Right renal cortex interstitium (tissue), 3 donors: ENCODE measurements around the gene NR5A2. TPM values are rescaled to one million over a fixed set of nuclear protein-coding genes. Genes with fewer than 3 reads are reported as not detected.
"Not testable (repeated sequence)": the region's sequence is repeated elsewhere in the genome, so short reads cannot be mapped to it uniquely, and the experiment has no call there.

ENCODE experiments used
- DNase-seq, 3 donors: peaks; one replicate each; pipeline ENCODE4 v3.0.0-alpha.2; 2013; ENCODE audit warnings: low read depth in 3 of 3, low spot score in 2 of 3
- polyA plus RNA-seq, 3 donors: library from polyadenylated mRNA; unstranded; fragments of 120-200 nt; gene quantifications; one replicate each; pipeline ENCODE4 v1.2.1, GENCODE V29; 2013; ENCODE audit not compliant: insufficient read length in 3 of 3

NR5A2 gene
- polyA plus RNA-seq, 3 donors: 2.2 to 2.5 (median 2.4) TPM

DNA sequence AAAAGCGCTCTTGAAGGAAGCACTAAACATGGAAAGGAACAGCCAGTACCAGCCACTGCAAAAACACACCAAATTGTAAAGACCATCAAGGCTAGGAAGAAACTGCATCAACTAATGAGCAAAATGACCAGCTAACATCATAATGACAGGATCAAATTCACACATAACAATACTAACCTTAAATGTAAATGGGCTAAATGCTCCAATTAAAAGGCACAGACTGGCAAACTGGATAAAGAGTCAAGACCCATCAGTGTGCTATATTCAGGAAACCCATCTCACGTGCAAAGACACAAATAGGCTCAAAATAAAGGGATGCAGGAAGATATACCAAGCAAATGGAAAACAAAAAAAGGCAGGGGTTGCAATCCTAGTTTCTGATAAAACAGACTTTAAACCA, 159.8 kb downstream of the NR5A2 start:
- DNase-seq: not testable (repeated sequence)

DNA sequence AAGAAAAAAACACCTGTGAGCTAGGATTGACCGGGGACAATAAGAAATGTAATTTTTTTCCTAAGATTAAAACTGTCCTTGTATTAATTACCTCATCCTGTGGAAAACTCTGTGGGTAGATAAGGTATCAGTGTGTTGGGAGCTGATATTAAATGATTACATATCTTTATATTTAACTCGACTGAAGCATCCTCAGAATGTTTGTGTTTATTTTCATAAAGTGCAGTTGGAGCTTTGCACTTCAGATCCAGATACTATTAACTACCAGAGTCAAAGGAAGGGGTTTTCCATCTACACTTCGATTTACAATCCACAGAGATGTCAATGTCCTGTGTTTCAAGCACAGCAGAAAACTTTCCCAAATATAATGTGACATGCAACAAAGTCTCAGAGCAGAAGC, 164.5 kb downstream of the NR5A2 start:
- DNase-seq: no peak

DNA sequence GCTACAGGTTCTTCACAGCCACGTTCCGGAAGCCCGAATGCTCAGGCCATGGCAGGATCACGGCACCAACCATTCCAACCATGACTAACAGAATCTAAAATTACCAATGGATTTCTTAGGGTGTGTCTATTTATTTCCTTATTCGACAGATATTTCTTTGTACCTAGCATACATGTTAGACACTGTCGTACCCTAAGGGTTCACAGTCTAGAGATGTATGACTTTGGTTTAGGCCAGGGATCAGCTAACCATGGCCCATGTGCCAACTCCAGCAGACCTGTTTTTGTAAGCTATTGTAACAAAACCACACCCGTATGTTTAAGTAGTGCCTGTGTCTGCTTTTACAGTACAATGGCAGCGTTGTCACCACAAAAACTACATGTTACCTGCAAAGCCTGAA, 167.0 kb downstream of the NR5A2 start:
- DNase-seq: no peak

DNA sequence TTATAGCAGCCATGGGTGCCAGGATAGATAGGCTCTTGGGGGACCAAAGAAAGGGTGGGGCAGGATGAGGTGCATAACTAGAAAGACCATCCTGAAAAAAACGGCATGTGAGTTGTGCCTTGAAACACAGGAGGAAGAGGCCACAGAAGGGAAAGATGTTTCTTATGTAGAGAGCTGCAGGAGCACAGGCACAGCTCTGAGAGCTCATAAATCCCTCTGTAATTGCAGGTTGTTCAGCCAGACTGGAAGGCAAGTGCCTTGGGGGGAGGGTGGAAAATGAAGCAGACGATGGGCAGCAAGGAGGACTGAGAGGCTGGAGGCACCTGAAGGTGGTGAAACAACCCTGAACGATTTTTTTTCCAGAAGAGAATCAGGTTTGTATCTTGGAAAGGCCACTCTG, 170.7 kb downstream of the NR5A2 start:
- no peak for DNase-seq

DNA sequence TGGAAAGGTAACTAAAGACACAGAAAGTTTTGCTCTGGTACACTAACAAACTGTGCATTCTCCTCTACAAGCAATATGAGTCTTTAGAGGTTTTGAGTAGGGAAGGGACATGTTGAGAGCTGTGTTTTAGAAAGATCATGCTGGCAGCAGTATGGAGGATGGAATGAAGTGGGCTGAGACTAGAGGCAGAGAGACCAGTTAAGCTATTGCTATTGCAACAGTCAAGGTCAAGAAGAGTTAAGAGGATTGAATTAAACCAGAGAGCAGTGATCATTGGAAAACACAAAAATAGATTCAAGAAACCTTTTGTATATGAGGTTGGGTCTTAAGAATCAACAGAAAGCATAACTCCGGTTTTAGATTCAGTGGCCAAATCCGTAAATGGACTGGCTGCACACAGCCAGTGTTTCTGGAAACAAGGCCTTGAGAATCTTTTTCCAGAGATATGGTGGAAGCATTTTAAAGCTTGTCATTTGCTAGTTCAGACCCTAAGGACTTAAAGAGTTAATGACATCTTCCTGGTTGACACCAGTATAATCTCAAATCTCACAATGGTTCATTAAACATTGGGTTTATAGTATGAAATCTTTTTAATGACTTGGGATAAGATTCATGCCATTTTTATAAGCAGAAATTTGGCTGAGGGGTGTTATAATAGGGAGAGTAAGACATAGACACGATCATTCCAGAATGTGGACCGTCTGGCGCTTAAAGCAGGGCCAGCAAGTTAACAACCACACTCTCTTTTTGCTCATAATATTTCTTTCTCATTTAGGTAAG, 177.9 kb downstream of the NR5A2 start:
- DNase-seq: no peak

DNA sequence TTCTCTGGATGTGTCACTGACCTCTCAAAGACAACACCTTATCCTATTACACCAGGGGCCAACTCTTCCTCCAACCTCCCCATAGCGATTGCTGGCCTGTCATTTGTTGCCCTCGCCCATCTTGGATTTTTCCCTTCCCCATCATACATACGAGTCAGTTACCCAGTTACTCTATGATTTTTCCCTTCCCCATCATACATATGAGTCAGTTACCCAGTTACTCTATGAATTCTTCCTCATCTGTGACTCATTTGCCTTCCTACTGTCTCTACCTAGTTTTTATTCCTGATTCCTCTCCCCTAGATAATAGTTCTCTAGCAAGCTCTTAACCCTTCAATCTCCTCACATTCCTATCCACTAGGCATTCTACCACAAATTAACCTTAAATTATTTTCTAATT, 178.8 kb downstream of the NR5A2 start:
- DNase-seq: no peak

DNA sequence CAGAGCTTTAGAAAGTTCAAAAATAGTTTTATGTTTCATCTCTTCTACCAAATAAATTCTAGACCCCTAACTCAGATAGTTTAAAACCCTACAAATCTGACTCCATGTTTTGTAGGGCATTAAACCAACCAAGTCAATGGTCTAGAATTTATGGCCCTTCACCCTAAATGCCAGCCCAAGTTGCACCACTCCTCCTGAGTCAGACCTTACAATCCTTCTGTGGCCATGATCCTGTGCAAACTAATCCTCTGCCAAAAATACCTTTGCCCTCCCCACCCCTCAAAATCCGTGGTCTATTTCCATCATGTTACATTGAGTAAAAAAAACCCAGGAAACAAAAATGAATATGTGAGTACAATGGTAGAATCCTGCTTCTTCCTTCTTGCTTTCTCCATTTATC, 179.3 kb downstream of the NR5A2 start:
- no peak for DNase-seq

DNA sequence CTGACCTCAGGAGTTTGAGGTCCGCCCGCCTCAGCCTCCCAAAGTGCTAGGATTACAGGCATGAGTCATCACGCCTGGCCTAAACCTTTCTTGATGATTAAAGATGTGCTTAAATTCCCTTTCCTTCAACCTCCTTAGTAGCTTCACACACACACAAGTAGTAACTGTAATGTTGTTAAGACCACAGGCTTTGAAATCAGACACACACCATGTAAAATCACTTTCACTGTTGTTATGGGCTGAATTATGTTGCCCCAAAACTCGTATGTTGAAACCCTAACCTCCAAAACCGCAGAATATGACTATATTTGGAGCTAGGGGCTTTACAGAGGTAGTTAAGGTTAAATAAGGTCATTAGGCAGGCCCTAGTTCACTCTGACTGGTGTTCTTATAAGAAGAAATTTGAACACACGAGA, 180.2 kb downstream of the NR5A2 start:
- DNase-seq: no peak

DNA sequence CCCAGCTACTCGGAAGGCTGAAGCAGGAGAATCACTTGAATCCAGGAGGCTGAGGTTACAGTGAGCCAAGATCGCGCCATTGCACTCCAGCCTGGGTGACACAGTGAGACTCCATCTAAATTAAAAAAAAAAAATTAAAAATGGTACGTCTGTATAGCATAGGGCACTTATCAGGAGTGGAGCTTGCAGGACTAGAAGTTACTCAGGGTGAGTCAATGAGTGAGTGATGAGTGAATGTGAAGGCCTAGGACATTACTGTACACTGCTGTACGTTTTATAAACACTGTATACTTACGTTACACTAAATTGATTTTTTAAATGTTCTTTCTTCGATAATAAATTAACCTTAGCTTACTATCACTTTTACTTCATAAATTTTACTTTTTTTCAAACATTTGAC, 183.6 kb downstream of the NR5A2 start:
- DNase-seq: no peak

DNA sequence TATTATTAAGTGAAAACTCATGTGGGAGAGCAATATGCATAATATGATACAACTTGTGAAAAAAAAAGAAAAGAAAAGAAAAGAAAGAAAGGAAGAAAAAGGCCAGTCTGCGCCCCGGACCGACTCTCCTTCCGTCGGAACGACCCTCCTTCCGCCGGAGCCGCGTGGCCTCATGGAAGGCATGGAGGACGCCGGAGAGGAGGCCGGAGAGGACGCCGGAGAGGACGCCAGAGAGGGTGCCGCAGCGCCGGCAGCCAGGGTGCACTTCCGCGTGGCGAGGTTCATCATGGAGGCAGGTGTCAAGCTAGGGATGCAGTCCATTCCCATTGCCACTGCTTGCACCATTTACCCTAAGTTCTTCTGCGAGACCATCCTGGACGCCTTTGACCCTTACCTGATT, 185.9 kb downstream of the NR5A2 start:
- no peak for DNase-seq

DNA sequence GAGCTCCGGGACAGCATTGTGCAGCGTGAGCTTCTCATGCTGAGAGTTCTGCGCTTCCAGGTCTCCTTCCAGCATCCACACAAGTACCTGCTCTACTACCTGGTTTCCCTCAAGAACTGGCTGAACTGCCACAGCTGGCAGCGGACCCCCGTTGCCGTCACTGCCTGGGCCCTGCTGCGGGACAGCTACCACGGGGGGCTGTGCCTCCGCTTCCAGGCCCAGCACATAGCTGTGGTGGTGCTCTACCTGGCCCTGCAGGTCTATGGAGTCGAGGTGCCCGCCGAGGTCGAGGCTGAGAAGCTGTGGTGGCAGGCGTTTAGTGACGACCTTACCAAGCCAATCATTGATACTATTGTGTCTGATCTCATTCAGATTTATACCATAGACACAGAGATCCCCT, 186.4 kb downstream of the NR5A2 start:
- DNase-seq: no peak

DNA sequence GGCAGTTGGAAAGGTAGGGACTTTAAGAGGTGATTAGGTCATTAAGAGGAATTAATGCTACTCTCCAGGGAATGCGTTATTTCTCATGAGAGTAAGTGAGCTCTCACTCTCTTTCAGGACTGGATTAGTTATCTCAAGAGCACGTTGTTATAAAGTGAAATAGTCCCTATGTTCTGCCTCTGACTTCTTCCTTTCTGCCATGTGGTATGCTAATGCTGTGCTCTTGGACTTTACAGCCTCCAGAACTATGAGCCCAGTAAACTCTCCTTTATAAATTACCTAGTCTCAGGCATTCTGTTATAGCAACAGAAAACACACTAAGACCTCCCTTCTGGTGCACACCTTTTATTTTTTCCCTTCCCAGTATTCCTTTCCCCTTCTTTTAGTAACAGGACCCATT, 187.8 kb downstream of the NR5A2 start:
- DNase-seq: no peak

DNA sequence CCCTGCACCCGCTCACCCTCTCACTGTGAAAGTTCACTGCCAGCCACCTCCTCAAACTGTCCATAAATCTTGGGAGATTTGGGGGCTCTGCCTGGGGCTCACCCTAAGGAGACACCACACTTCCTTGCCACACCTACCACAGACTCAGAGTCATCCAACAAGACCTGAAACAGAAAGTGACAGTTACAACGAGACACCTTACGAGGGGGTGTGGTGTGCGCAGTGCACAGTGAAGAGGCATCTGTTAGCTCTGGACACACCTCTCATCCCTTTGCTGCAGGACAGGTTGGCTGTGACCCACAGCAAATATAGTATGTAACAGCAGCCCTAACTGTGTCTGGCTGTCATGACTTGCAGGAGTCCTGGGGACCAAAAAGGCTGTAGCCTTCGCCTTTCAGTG, 190.2 kb downstream of the NR5A2 start:
- no peak for DNase-seq

DNA sequence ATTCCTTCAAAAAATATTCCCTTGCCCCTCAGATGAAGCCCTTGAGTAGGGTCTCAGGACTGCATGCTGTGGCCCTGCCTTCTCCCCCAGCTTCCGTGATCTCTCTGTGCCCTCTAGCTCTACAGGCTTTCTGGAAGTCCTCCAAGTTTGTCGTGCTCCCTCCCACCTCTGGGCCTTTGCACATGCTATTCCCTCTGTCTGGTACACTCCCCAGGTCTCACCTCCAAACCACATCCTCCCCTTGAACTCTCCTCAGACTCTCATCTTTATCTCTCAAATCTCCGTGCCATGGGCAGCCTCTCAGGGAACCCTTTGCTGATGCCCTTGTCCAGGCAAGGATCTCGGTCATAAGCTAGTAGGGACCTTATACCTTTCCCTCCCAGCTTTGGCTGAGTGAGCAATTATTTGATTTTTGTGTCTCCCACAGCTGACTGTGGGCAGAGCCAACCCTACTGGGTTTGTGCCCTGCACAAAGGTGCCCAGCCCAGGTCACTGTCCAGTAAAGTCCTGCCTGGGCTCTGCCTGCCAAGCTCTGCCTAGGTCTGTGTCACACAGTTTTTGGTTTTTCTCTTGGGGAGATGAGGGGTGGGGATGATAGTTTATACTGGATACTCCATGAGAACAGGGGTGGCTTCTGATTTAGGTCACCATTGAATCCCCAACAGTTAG, 194.2 kb downstream of the NR5A2 start:
- DNase-seq: no peak

DNA sequence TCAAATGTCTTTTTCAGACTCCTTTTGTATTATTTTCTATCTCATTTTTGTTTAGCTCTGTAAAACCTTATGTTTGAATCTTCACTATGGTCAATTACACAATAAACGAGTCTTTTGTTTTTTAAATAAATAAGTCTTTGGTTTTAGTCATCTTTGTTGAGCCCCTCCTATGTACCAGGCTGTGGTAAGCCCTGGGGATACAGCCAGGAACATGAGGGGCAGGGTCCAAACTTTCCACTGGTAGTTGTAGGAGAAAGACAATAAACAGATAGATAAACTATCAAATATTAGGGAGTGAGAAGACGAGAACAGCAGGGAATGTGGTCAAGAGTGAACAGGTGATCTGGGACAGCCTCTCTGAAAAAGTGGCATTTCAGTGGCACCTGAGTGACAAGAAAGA, 195.7 kb downstream of the NR5A2 start:
- no peak for DNase-seq

DNA sequence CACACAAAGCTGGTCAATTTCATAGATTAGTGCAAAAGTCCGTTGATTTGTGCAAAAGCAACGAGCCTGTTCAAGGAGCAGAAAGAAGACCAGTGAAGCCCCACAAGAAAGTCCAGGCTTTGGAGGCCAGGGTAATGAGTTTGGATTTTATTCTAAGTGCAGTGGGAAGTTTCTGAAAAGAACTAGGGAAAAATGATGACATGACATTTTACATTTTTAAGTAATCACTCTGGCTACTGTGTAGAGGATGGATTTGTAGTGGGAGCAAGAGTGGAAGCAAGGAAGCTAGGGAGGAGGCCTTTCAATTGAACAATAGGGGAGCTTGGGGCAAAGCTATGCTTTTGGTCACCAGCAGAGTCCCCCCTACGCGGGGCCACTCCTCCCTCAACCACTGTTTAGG, 196.1 kb downstream of the NR5A2 start:
- no peak for DNase-seq

DNA sequence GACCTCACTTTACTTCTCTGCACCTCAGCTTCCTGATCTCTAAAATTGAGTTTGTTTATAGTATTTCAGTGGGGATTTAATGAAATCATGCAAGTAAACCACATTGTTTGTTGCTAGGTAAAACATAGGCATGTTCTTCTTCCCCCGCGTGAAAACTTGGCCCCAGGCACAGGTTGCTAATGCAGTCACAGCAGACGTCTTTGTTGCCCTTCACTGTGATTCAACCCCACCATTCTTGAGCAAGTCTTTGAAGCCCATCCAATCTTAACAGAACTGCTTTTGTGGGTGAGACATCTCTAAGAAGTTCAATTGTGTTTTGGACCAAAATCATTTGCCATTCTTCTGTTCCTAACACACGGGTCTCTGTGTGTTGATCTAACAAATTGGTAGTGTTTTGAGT, 196.8 kb downstream of the NR5A2 start:
- no peak for DNase-seq

DNA sequence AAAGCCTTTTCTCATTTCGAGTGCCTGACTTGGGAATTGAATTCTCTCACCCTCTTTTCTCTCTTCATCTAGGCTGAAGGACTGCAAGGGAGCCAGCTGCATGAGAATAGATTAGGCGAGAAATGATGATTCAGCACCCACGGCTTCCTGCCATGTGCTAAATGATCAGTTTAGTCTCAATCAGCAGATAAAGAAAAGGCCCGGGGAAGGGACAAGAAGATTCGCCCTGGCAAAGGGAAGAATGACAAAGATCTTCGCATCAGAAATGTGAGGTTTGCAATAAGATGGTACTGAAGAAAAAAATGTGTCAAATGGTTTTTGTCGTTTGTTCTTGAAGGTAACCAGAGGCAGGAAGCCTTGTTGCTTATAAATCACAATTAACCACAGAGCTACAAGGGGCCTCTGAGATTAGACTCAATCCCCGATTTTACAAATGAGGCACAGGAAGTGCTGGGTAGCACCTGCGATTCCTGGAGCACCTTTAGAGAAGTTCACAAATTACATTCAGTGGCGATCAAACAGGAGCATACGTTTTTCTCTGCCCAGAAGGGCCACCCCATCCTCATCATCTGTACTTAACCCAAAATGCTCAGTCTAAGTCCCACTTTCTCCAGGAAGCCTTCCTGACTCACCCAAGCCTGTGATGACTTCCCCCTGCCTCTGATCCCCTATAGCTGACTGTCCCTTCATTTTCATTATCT, 198.9 kb downstream of the NR5A2 start:
- DNase-seq: no peak

DNA sequence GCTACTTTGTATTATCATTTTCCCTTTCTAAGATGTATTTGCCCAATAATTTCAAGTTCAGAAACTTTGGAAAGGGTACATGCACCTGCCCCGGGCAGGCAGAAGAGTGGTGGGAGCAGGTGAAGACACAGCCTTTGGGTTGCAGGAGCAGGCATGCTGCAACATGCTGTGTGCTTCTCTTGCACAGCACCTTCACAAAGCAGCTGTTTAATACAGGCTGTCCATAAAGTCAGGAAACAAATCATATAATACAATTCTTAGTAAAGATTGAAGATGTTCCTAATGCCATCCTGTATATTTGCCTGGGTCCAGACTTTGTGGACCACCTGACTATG, 199.4 kb downstream of the NR5A2 start:
- DNase-seq: no peak
